Endothelial cell of umbilical vein (primary cell): ENCODE results near the gene ITGB2. TPM values are rescaled to one million over a fixed set of nuclear protein-coding genes. Genes with fewer than 3 reads are reported as not detected.

Source experiments
- BruUV-seq: library from RNA; stranded (reverse); fragments of 400-500 nt; replicated peaks from 2 replicates; lab custom pipeline; 2021; lab: Mats Ljungman, UMichigan
- CTCF ChIA-PET: fragments of 300-600, 350-600 bp; sonication (Branson Sonifier 250); formaldehyde crosslinking; loops from one replicate; lab custom pipeline; 2021; ENCODE audit warnings: antibody characterized with exemption, inconsistent platforms; lab: Charles Lee
- POLR2A ChIA-PET: fragments of 300-600, 350-600 bp; sonication (Branson Sonifier 250); formaldehyde crosslinking; loops from one replicate; lab custom pipeline; 2021; ENCODE audit warnings: antibody characterized with exemption, inconsistent platforms; lab: Charles Lee
- DNase-seq: peaks from one replicate; pipeline ENCODE4 v3.0.0-alpha.2; 2011; ENCODE audit warnings: low read depth, low spot score
- FAIRE-seq: peaks from 2 replicates; lab custom pipeline; 2011; peaks lifted over from hg19 to GRCh38; lab: Jason Lieb, UNC
- H2AFZ ChIP-seq: 2 replicates; pipeline ENCODE4 v1.6.0; 2012; ENCODE audit warnings: low read depth, low read length, control low read depth, inconsistent platforms
- H3K27ac ChIP-seq: 2 replicates; pipeline ENCODE4 v1.5.1; 2011; ENCODE audit warnings: low read depth, mild to moderate bottlenecking, control low read depth, low read length, moderate library complexity; ENCODE audit not compliant: insufficient read depth
- H3K27me3 ChIP-seq, 2 experiments: 2 replicates each; pipeline versions ENCODE4 v1.6.0 to v1.6.1; 2011; ENCODE audit warnings: low read length in 2 of 2, mixed read lengths in 1 of 2; ENCODE audit not compliant: control insufficient read depth in 2 of 2, insufficient read depth in 2 of 2
- H3K36me3 ChIP-seq, 2 experiments: 2 replicates in 1 of 2; 3 replicates in 1 of 2; pipeline ENCODE4 v1.5.1; 2011; ENCODE audit warnings: low read length in 2 of 2, mild to moderate bottlenecking in 1 of 2, moderate library complexity in 1 of 2; ENCODE audit not compliant: control insufficient read depth in 2 of 2, insufficient read depth in 2 of 2; ENCODE audit errors: extremely low read depth in 1 of 2
- H3K4me1 ChIP-seq: 3 replicates; pipeline ENCODE4 v1.5.1; 2011; ENCODE audit warnings: mild to moderate bottlenecking, low read length; ENCODE audit not compliant: control insufficient read depth, insufficient read depth; ENCODE audit errors: extremely low read depth
- H3K4me2 ChIP-seq: 2 replicates; pipeline ENCODE4 v1.6.1; 2011; ENCODE audit warnings: low read length, control low read depth, mixed read lengths; ENCODE audit not compliant: insufficient read depth
- H3K4me3 ChIP-seq, 3 experiments: fragments of 200-600 bp in 1 of 3; sonication (generic), shearing (Covaris generic) in 1 of 3; replicated peaks in 1 of 3; 2 replicates each; pipeline ENCODE4 v1.5.1; 2011 to 2016; ENCODE audit warnings: control low read depth in 3 of 3, low read length in 3 of 3, mild to moderate bottlenecking in 2 of 3, inconsistent platforms in 1 of 3, low read depth in 1 of 3, moderate library complexity in 1 of 3; ENCODE audit not compliant: insufficient read depth in 1 of 3
- H3K79me2 ChIP-seq: 2 replicates; pipeline ENCODE4 v1.6.0; 2012; ENCODE audit warnings: low read length, inconsistent platforms; ENCODE audit not compliant: control insufficient read depth, insufficient read depth
- H3K9ac ChIP-seq: replicated peaks from 2 replicates; pipeline ENCODE3; 2011; ENCODE audit warnings: low read length, control low read depth; ENCODE audit not compliant: insufficient read depth; ENCODE audit errors: extremely low read depth
- H3K9me1 ChIP-seq: replicated peaks from 3 replicates; pipeline ENCODE4 v1.6.0; 2011; ENCODE audit warnings: mild to moderate bottlenecking, low read length; ENCODE audit not compliant: control insufficient read depth, insufficient read depth; ENCODE audit errors: extremely low read depth
- H3K9me3 ChIP-seq: replicated peaks from 2 replicates; pipeline ENCODE4 v1.5.1; 2012; ENCODE audit warnings: low read length, inconsistent platforms; ENCODE audit not compliant: control insufficient read depth, insufficient read depth
- H4K20me1 ChIP-seq: replicated peaks from 2 replicates; pipeline ENCODE3; 2011; ENCODE audit warnings: mild to moderate bottlenecking, low read length; ENCODE audit not compliant: control insufficient read depth, insufficient read depth; ENCODE audit errors: extremely low read depth
- EZH2 ChIP-seq: IDR thresholded peaks from 2 replicates; pipeline ENCODE4 v1.6.1; 2012; ENCODE audit warnings: borderline replicate concordance, low read depth, mild to moderate bottlenecking, moderate library complexity, low read length, inconsistent platforms; ENCODE audit not compliant: severe bottlenecking
- FOS ChIP-seq: IDR thresholded peaks from 2 replicates; pipeline ENCODE4 v1.6.1; 2011; ENCODE audit warnings: mild to moderate bottlenecking, low read length, moderate library complexity, borderline replicate concordance; ENCODE audit not compliant: insufficient read depth
- GATA2 ChIP-seq: IDR thresholded peaks from 2 replicates; pipeline ENCODE4 v1.7.0; 2011; ENCODE audit warnings: low read depth, mild to moderate bottlenecking, moderate library complexity, mixed read lengths, low read length; ENCODE audit not compliant: insufficient read length, insufficient read depth
- JUN ChIP-seq: IDR thresholded peaks from 2 replicates; pipeline ENCODE4 v1.6.1; 2011; ENCODE audit warnings: borderline replicate concordance, low read depth; ENCODE audit not compliant: insufficient read length, insufficient read depth
- MYC ChIP-seq: IDR thresholded peaks from one replicate; pipeline ENCODE4 v1.6.1; 2011; ENCODE audit warnings: mild to moderate bottlenecking, low read depth, low read length
- POLR2A ChIP-seq: IDR thresholded peaks from 2 replicates; pipeline ENCODE4 v1.6.1; 2012; ENCODE audit warnings: low read depth, mild to moderate bottlenecking, control low read depth, low read length
- POLR2AphosphoS5 ChIP-seq: IDR thresholded peaks from 2 replicates; pipeline ENCODE4 v1.6.1; 2012; ENCODE audit warnings: low read depth, mild to moderate bottlenecking, control low read depth, low read length, moderate library complexity; ENCODE audit not compliant: insufficient read depth
- dilution Hi-C: fragments of 300-500 bp; cut with MboI; formaldehyde crosslinking; loops from one replicate; pipeline ENCODE4 v1.15.0; 2019; ENCODE audit warnings: low sequenced_read_pairs; ENCODE audit not compliant: extremely low pct_ligation_motif_present
- intact Hi-C: fragments of 100-400 bp; cut with micrococcal nuclease; formaldehyde crosslinking; loops from one replicate; pipeline ENCODE4 v1.10.0; 2022
- polyA plus RNA-seq, 4 experiments: library from polyadenylated mRNA; depleted of rRNA in 3 of 4; stranded (reverse) in 3 of 4; unstranded in 1 of 4; fragments of >200 nt; gene quantifications; 2 replicates each; pipeline versions ENCODE4 v1.2.1 to v1.2.3, GENCODE V29; 2011 to 2012; ENCODE audit warnings: missing spikeins in 1 of 4
- total RNA-seq: library from RNA; stranded (reverse); gene quantifications from 2 replicates; pipeline ENCODE4 v1.2.3, GENCODE V29; 2021
- TF ChIP-seq, protein P1 (sequence below), 2 donors: IDR thresholded peaks; 1 replicate in 1 of 2; 2 replicates in 1 of 2; pipeline ENCODE4 v1.5.1; 2011; ENCODE audit warnings: low read length in 2 of 2, mild to moderate bottlenecking in 2 of 2, moderate library complexity in 2 of 2, control low read depth in 1 of 2, inconsistent platforms in 1 of 2, low read depth in 1 of 2; ENCODE audit not compliant: insufficient read depth in 1 of 2; ENCODE audit errors: extremely low read depth in 1 of 2

Gene ITGB2
- total and polyA plus RNA-seq, 2 donors (not counting 3 experiments of a cell fraction or from before 2014, with no cell fraction given), result 0.39 to 0.91 TPM

DNA sequence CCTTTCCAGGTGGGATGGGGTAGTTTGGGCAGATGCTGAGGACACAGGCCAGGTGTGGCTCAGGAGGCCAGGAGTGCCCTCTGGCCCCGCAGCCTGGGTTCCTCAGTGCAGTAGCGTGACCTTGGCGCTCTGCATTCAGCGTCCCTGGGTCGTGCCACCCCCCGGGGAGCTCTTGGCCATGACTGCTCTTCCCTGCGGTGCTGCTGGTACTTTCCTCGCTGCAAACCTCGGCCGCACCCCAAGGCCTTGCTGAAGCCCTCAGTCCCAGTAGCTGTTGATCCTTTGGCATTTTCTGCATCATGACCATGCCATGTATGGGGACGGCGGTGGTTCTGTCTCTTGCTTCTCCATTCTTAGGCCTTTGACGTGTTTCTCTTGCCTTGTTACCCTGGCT lies 32.9 kb upstream of the ITGB2 start:
- no peak for TF ChIP-seq MYC
- no peak for TF ChIP-seq POLR2AphosphoS5
- no peak for TF ChIP-seq GATA2
- TF ChIP-seq JUN, result no peak
- TF ChIP-seq, protein P1, sequence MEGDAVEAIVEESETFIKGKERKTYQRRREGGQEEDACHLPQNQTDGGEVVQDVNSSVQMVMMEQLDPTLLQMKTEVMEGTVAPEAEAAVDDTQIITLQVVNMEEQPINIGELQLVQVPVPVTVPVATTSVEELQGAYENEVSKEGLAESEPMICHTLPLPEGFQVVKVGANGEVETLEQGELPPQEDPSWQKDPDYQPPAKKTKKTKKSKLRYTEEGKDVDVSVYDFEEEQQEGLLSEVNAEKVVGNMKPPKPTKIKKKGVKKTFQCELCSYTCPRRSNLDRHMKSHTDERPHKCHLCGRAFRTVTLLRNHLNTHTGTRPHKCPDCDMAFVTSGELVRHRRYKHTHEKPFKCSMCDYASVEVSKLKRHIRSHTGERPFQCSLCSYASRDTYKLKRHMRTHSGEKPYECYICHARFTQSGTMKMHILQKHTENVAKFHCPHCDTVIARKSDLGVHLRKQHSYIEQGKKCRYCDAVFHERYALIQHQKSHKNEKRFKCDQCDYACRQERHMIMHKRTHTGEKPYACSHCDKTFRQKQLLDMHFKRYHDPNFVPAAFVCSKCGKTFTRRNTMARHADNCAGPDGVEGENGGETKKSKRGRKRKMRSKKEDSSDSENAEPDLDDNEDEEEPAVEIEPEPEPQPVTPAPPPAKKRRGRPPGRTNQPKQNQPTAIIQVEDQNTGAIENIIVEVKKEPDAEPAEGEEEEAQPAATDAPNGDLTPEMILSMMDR (IDR thresholded peaks at IDR 0.05; ENCODE audit: extremely low read depth in 1 of 2, insufficient read depth in 1 of 2, low read depth in 1 of 2, low read length in 2 of 2), result no peak
- no peak for TF ChIP-seq EZH2
- no peak for TF ChIP-seq FOS
- TF ChIP-seq POLR2A, result no peak
- H3K9ac ChIP-seq, result no peak overlapping the region
- H3K36me3 ChIP-seq, result peaks cover 6 to 14% of the 10 kb centered on the region in 2 experiments
- H3K9me3 ChIP-seq, result no peaks in the 10 kb centered on the region
- H3K4me3 ChIP-seq, result no peak overlapping the region
- H3K4me1 ChIP-seq, result peaks cover 8% of the 10 kb centered on the region
- no peaks in the 10 kb centered on the region for H3K27me3 ChIP-seq
- no peak overlapping the region for H3K4me2 ChIP-seq
- no peak for DNase-seq
- dilution Hi-C loops, result no loop called here
- intact Hi-C loops, result no loop called here
- no peaks in the 10 kb centered on the region for H4K20me1 ChIP-seq
- H3K79me2 ChIP-seq, result peaks cover 60% of the 10 kb centered on the region
- POLR2A ChIA-PET, result no interaction called here
- H3K27ac ChIP-seq, result no peak overlapping the region
- no peak overlapping the region for H2AFZ ChIP-seq
- FAIRE-seq, result no peak
- CTCF ChIA-PET, result interaction anchor here (1.2 to 10.8 kb wide), 5 partner anchors 8 to 187 kb away, joined by 3 to 219 read pairs (median 15); no protein-coding TSS in a partner anchor
- H3K9me1 ChIP-seq, result no peaks in the 10 kb centered on the region
- no TSS peak for BruUV-seq
